H9 (cell line): Measurements from ENCODE around the gene GNPDA1. TPM values are rescaled to one million over a fixed set of nuclear protein-coding genes. Genes with fewer than 3 reads are reported as not detected.

Experiments
- DNase-seq: peaks from one replicate; pipeline ENCODE4 v3.0.0-alpha.2; 2017
- H2AFZ ChIP-seq: one replicate; pipeline ENCODE4 v1.6.1; 2013; ENCODE audit warnings: mild to moderate bottlenecking, low read length, control low read depth, moderate library complexity
- H2AK5ac ChIP-seq: 2 replicates; pipeline ENCODE4 v1.6.1; 2013; ENCODE audit warnings: low read length, control low read depth, mixed read lengths; ENCODE audit not compliant: insufficient read length
- H2BK120ac ChIP-seq: one replicate; pipeline ENCODE4 v1.6.1; 2013; ENCODE audit warnings: low read depth, mild to moderate bottlenecking, low read length, control low read depth, inconsistent platforms; ENCODE audit not compliant: poor library complexity, severe bottlenecking
- H2BK12ac ChIP-seq: 2 replicates; pipeline ENCODE4 v1.6.1; 2013; ENCODE audit warnings: low read length, control low read depth, mixed read lengths, low read depth; ENCODE audit not compliant: insufficient read length
- H2BK15ac ChIP-seq: 2 replicates; pipeline ENCODE4 v1.6.1; 2013; ENCODE audit warnings: low read depth, low read length, control low read depth
- H2BK20ac ChIP-seq: one replicate; pipeline ENCODE4 v1.6.1; 2013; ENCODE audit warnings: low read depth, mild to moderate bottlenecking, low read length, control low read depth, inconsistent platforms; ENCODE audit not compliant: poor library complexity, severe bottlenecking
- H2BK5ac ChIP-seq: 2 replicates; pipeline ENCODE4 v1.6.1; 2013; ENCODE audit warnings: low read length, control low read depth, mixed read lengths; ENCODE audit not compliant: insufficient read length
- H3K14ac ChIP-seq: 2 replicates; pipeline ENCODE4 v1.6.1; 2013; ENCODE audit warnings: low read length, control low read depth; ENCODE audit not compliant: insufficient read depth
- H3K18ac ChIP-seq: 2 replicates; pipeline ENCODE4 v1.6.1; 2013; ENCODE audit warnings: low read depth, mild to moderate bottlenecking, mixed read lengths, low read length, control low read depth; ENCODE audit not compliant: insufficient read length
- H3K23ac ChIP-seq: 2 replicates; pipeline ENCODE4 v1.6.1; 2013; ENCODE audit warnings: low read length, control low read depth, mixed read lengths, low read depth; ENCODE audit not compliant: insufficient read length
- H3K23me2 ChIP-seq: 2 replicates; pipeline ENCODE4 v1.6.1; 2013; ENCODE audit warnings: low read depth, mild to moderate bottlenecking, mixed read lengths, low read length, control low read depth; ENCODE audit not compliant: insufficient read length, poor library complexity, severe bottlenecking
- H3K27ac ChIP-seq: 2 replicates; pipeline ENCODE4 v1.5.1; 2013; ENCODE audit warnings: low read length, control low read depth, mixed read lengths, low read depth; ENCODE audit not compliant: insufficient read length
- H3K27me3 ChIP-seq: 2 replicates; pipeline ENCODE4 v1.6.1; 2013; ENCODE audit warnings: low read length, control low read depth, inconsistent platforms; ENCODE audit not compliant: insufficient read depth
- H3K4ac ChIP-seq: 2 replicates; pipeline ENCODE4 v1.6.1; 2013; ENCODE audit warnings: low read depth, mild to moderate bottlenecking, control low read depth, inconsistent platforms, low read length, moderate library complexity
- H3K4me1 ChIP-seq: 2 replicates; pipeline ENCODE4 v1.6.1; 2013; ENCODE audit warnings: low read length, control low read depth, inconsistent platforms; ENCODE audit not compliant: insufficient read depth
- H3K4me2 ChIP-seq: 2 replicates; pipeline ENCODE4 v1.6.1; 2013; ENCODE audit warnings: low read length, control low read depth, mixed read lengths; ENCODE audit not compliant: insufficient read length, insufficient read depth
- H3K56ac ChIP-seq: 2 replicates; pipeline ENCODE4 v1.6.1; 2013; ENCODE audit warnings: low read depth, mild to moderate bottlenecking, mixed read lengths, low read length, control low read depth; ENCODE audit not compliant: insufficient read length
- H3K79me1 ChIP-seq: 2 replicates; pipeline ENCODE4 v1.6.1; 2013; ENCODE audit warnings: low read depth, mild to moderate bottlenecking, moderate library complexity, low read length, control low read depth, inconsistent platforms; ENCODE audit not compliant: insufficient read depth, poor library complexity, severe bottlenecking
- H3K79me2 ChIP-seq: 2 replicates; pipeline ENCODE4 v1.6.1; 2013; ENCODE audit warnings: low read length, control low read depth, inconsistent platforms; ENCODE audit not compliant: insufficient read depth
- H3K9ac ChIP-seq: 2 replicates; pipeline ENCODE4 v1.6.1; 2013; ENCODE audit warnings: low read length, control low read depth, mixed read lengths; ENCODE audit not compliant: insufficient read length; ENCODE audit errors: extremely low read depth
- H3K9me3 ChIP-seq: one replicate; pipeline ENCODE4 v1.6.1; 2013; ENCODE audit warnings: low read depth, low read length, inconsistent platforms; ENCODE audit not compliant: control insufficient read depth
- H3T11ph ChIP-seq: one replicate; pipeline ENCODE4 v1.6.1; 2013; ENCODE audit warnings: mild to moderate bottlenecking, low read length, control low read depth, inconsistent platforms
- H4K20me1 ChIP-seq: one replicate; pipeline ENCODE4 v1.6.1; 2013; ENCODE audit not compliant: control insufficient read depth, insufficient read length, insufficient read depth
- H4K5ac ChIP-seq: 2 replicates; pipeline ENCODE4 v1.6.1; 2013; ENCODE audit warnings: low read depth, mild to moderate bottlenecking, mixed read lengths, low read length, control low read depth; ENCODE audit not compliant: insufficient read length
- H4K8ac ChIP-seq: replicated peaks from 2 replicates; pipeline ENCODE4 v1.6.1; 2013; ENCODE audit warnings: low read length, control low read depth, mixed read lengths, low read depth; ENCODE audit not compliant: insufficient read length
- H4K91ac ChIP-seq: 2 replicates; pipeline ENCODE4 v1.6.1; 2013; ENCODE audit warnings: low read depth, mild to moderate bottlenecking, moderate library complexity, mixed read lengths, low read length, control low read depth; ENCODE audit not compliant: insufficient read length
- H3K27ac Mint-ChIP-seq, 3 experiments: 2 replicates in 2 of 3; 3 replicates in 1 of 3; pipeline ENCODE4 v1.8.0; 2020 to 2021; ENCODE audit warnings: mixed read lengths in 3 of 3, mild to moderate bottlenecking in 1 of 3, moderate library complexity in 1 of 3
- H3K27me3 Mint-ChIP-seq: 2 replicates; pipeline ENCODE4 v1.8.0; 2021; ENCODE audit warnings: low read depth, mild to moderate bottlenecking, moderate library complexity, mixed read lengths
- H3K36me3 Mint-ChIP-seq, 3 experiments: 2 replicates in 2 of 3; 3 replicates in 1 of 3; pipeline ENCODE4 v1.8.0; 2020 to 2021; ENCODE audit warnings: low read depth in 3 of 3, mixed read lengths in 3 of 3; ENCODE audit not compliant: insufficient read depth in 1 of 3
- H3K4me1 Mint-ChIP-seq, 2 experiments: 2 replicates each; pipeline ENCODE4 v1.8.0; 2020; ENCODE audit warnings: mixed read lengths in 2 of 2
- H3K4me3 Mint-ChIP-seq, 2 experiments: 2 replicates in 1 of 2; 3 replicates in 1 of 2; pipeline ENCODE4 v1.8.0; 2020 to 2021; ENCODE audit warnings: mild to moderate bottlenecking in 2 of 2, mixed read lengths in 2 of 2, moderate library complexity in 1 of 2
- H3K9me3 Mint-ChIP-seq, 2 experiments: 2 replicates in 1 of 2; 3 replicates in 1 of 2; pipeline ENCODE4 v1.8.0; 2020; ENCODE audit warnings: mild to moderate bottlenecking in 2 of 2, mixed read lengths in 2 of 2, moderate library complexity in 1 of 2
- CTCF ChIP-seq: fragments of 200-600 bp; sonication (generic); conservative IDR thresholded peaks from 3 replicates; pipeline ENCODE4 v1.8.0; 2021; ENCODE audit warnings: antibody characterized with exemption, mild to moderate bottlenecking
- WGBS: extraction: QIAGEN DNeasy Blood & Tissue Kit; methylation state at CpG from one replicate; pipeline ENCODE4 v1.1.7; 2013; ENCODE audit warnings: missing lambda C conversion rate, low lambda C conversion rate, mixed read lengths; ENCODE audit not compliant: insufficient read length; ENCODE audit errors: extremely low coverage; 5-methylcytosine and 5-hydroxymethylcytosine counted together
- total RNA-seq: library from RNA; stranded (reverse); gene quantifications from 2 replicates; pipeline ENCODE4 v1.2.1, GENCODE V29; 2021

GNPDA1 gene
- total RNA-seq, 1 experiment from 2014 or later = 66.8 TPM

- no peak for DNase-seq
- Histone ChIP-seq H4K91ac (no peak overlapping the region), H2AK5ac (no peak overlapping the region), H3K18ac (no peak overlapping the region), H3K27ac (no peak overlapping the region), H2BK5ac (no peak overlapping the region), H3K23me2 (peaks cover 4% of the 10 kb centered on the region), H3K14ac (no peak overlapping the region), H3K4me1 (peaks cover 2% of the 10 kb centered on the region; the same call in 1 of the 2 replicates), H3K9ac (no peak overlapping the region), H2BK120ac (no peak overlapping the region), H3K79me1 (no peaks in the 10 kb centered on the region), H2AFZ (no peak overlapping the region), H4K20me1 (no peaks in the 10 kb centered on the region), H3K23ac (no peak overlapping the region), H3K4ac (no peak overlapping the region), H2BK12ac (no peak overlapping the region), H4K5ac (no peak overlapping the region), H3K79me2 (no peaks in the 10 kb centered on the region), H3K4me2 (no peak overlapping the region), H2BK20ac (no peak overlapping the region), H3K27me3 (no peaks in the 10 kb centered on the region), H3K56ac (no peak overlapping the region), H4K8ac (no peak overlapping the region), H2BK15ac (no peak overlapping the region), H3K9me3 (no peaks in the 10 kb centered on the region), H3T11ph (no peak overlapping the region)
- peaks cover 0 to 2% (median 0%) of the 10 kb centered on the region in 3 experiments; a peak in 1 of 7 replicates for H3K36me3 Mint-ChIP-seq
- peaks cover 18 to 19% of the 10 kb centered on the region in 2 experiments for H3K4me1 Mint-ChIP-seq
- TF ChIP-seq CTCF = no peak
- H3K27ac Mint-ChIP-seq = no peak overlapping the region
- no peaks in the 10 kb centered on the region for H3K9me3 Mint-ChIP-seq
- no CpG with 5 or more reads among the region's 2 CpGs for WGBS
- H3K27me3 Mint-ChIP-seq = no peaks in the 10 kb centered on the region
- no peak overlapping the region for H3K4me3 Mint-ChIP-seq
These were observed 45.9 kb downstream of the GNPDA1 start for GRCh38 chr5:141966963-141967333.
